ENCODE measurements around the gene ATF6B. TPM values are rescaled to one million over a fixed set of nuclear protein-coding genes. Genes with fewer than 3 reads are reported as not detected.

The ATF6B gene
- total and polyA plus RNA-seq, 2 of the 13 experiments (the other 11 are each of a cell fraction or from before 2014, with no cell fraction given): 18.1 to 44.0 TPM

- peaks cover 50% of the 10 kb centered on the region for H3K4me1 ChIP-seq (ENCODE audit: insufficient read depth, low read length)
- no peak overlapping the region for H3K4me3 ChIP-seq (replicated peaks in 1 of 3; ENCODE audit: insufficient read depth in 1 of 3, low read depth in 2 of 3, low read length in 3 of 3)
- FAIRE-seq (no peak), DNase-seq (ENCODE audit: low spot score) (peak; percentile 27), ATAC-seq (no peak)
- no peak overlapping the region for H2AFZ ChIP-seq (ENCODE audit: low read length)
- no TSS peak for BruUV-seq (replicated peaks)
- intact Hi-C loops (cut with micrococcal nuclease; ENCODE audit: unreplicated experiment) (loop anchor here (1.0 kb wide), 2 partner anchors 32 to 67 kb away; partner anchors contain the start of gene PPT2), in situ Hi-C loops (cut with HindIII; ENCODE audit: extremely low pct_ligation_motif_present, low pct_unique_long_range_greater_than_20kb) (loop anchor here (25.0 kb wide), 1 partner anchor 700 kb away; no protein-coding TSS in a partner anchor)
- H3K27me3 ChIP-seq (ENCODE audit: control insufficient read depth in 1 of 2, insufficient read depth in 2 of 2, low read length in 2 of 2): peaks cover 6 to 40% of the 10 kb centered on the region in 2 experiments
- WGBS (ENCODE audit: low lambda C conversion rate): 52% methylated on average over 13 of the region's 45 CpGs
- no peaks in the 10 kb centered on the region for H3K79me2 ChIP-seq (ENCODE audit: insufficient read depth, low read length)
- no peak overlapping the region for H3K9ac ChIP-seq (ENCODE audit: insufficient read depth, low read depth, low read length)
- CTCF ChIA-PET (ENCODE audit: low intra/inter-chr PET ratio, low total read pairs): interaction anchor here (1.1 to 1.6 kb wide), 4 partner anchors 30 to 158 kb away, joined by 4 to 6 read pairs (median 5); partner anchors contain the start of gene PPT2
- POLR2A ChIA-PET: interaction anchor here (0.8 to 1.7 kb wide), 4 partner anchors 10 to 352 kb away, joined by 3 to 5 read pairs (median 4); no protein-coding TSS in a partner anchor
- no peaks in the 10 kb centered on the region for H3K9me3 ChIP-seq (ENCODE audit: low read length)
- H3K4me2 ChIP-seq (ENCODE audit: low read depth, low read length): 0 out of 2 replicates have a peak overlapping the region, but pooled peaks have one; percentile 5
- H4K20me1 ChIP-seq (ENCODE audit: insufficient read depth, low read length): no peaks in the 10 kb centered on the region
- no peak overlapping the region for H3K27ac ChIP-seq (ENCODE audit: extremely low read length, insufficient read depth, low read length)
- H3K36me3 ChIP-seq (replicated peaks in 1 of 2; ENCODE audit: control insufficient read depth in 1 of 2, insufficient read depth in 2 of 2, low read length in 2 of 2): no peaks in the 10 kb centered on the region
- TF ChIP-seq, protein P1, sequence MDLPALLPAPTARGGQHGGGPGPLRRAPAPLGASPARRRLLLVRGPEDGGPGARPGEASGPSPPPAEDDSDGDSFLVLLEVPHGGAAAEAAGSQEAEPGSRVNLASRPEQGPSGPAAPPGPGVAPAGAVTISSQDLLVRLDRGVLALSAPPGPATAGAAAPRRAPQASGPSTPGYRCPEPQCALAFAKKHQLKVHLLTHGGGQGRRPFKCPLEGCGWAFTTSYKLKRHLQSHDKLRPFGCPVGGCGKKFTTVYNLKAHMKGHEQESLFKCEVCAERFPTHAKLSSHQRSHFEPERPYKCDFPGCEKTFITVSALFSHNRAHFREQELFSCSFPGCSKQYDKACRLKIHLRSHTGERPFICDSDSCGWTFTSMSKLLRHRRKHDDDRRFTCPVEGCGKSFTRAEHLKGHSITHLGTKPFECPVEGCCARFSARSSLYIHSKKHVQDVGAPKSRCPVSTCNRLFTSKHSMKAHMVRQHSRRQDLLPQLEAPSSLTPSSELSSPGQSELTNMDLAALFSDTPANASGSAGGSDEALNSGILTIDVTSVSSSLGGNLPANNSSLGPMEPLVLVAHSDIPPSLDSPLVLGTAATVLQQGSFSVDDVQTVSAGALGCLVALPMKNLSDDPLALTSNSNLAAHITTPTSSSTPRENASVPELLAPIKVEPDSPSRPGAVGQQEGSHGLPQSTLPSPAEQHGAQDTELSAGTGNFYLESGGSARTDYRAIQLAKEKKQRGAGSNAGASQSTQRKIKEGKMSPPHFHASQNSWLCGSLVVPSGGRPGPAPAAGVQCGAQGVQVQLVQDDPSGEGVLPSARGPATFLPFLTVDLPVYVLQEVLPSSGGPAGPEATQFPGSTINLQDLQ (CRISPR knock-in tag; IDR thresholded peaks at IDR 0.05): 0 out of 2 replicates have a peak, but pooled peaks have one; percentile 5
- TF ChIP-seq, protein P2, sequence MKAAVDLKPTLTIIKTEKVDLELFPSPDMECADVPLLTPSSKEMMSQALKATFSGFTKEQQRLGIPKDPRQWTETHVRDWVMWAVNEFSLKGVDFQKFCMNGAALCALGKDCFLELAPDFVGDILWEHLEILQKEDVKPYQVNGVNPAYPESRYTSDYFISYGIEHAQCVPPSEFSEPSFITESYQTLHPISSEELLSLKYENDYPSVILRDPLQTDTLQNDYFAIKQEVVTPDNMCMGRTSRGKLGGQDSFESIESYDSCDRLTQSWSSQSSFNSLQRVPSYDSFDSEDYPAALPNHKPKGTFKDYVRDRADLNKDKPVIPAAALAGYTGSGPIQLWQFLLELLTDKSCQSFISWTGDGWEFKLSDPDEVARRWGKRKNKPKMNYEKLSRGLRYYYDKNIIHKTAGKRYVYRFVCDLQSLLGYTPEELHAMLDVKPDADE (CRISPR knock-in tag; IDR thresholded peaks at IDR 0.05): no peak
- 0 out of 2 replicates have a peak, but pooled peaks have one; percentile 11 for TF ChIP-seq NR0B2 (CRISPR knock-in tag; IDR thresholded peaks at IDR 0.05)
- peak; percentile 22 for TF ChIP-seq HNRNPLL (IDR thresholded peaks at IDR 0.05; ENCODE audit: low read depth, low read length, poor library complexity, severe bottlenecking)
- peak; percentile 29; the same call in 1 of the 2 replicates for TF ChIP-seq GATAD2A (CRISPR knock-in tag; IDR thresholded peaks at IDR 0.05)
- TF ChIP-seq ZBTB33 (CRISPR knock-in tag; IDR thresholded peaks at IDR 0.05): peak; percentile 70
- TF ChIP-seq ARID4A (CRISPR knock-in tag; IDR thresholded peaks at IDR 0.05; ENCODE audit: borderline replicate concordance): 0 out of 2 replicates have a peak, but pooled peaks have one; percentile 8
- TF ChIP-seq MTF2 (CRISPR knock-in tag; IDR thresholded peaks at IDR 0.05; ENCODE audit: borderline replicate concordance): 0 out of 2 replicates have a peak, but pooled peaks have one; percentile 53
- TF ChIP-seq HOXA9 (CRISPR knock-in tag; IDR thresholded peaks at IDR 0.05; ENCODE audit: borderline replicate concordance): no peak
These were observed 41.1 kb downstream of the ATF6B start for GRCh38 chr6:32086661-32087573.

All from HepG2 (cell line).